MM.1S (cell line): ENCODE data around the gene SLC25A33.

Experiments used
- DNase-seq: peaks from one replicate; pipeline ENCODE4 v3.0.0-alpha.2; 2015
- H2AFZ ChIP-seq: fragments of 300-600 bp; sonication (generic); 2 replicates; pipeline ENCODE4 v1.6.0; 2016; ENCODE audit warnings: antibody characterized with exemption, low read length
- H3F3A ChIP-seq: fragments of 300-600 bp; sonication (generic); 2 replicates; pipeline ENCODE4 v1.6.1; 2016; ENCODE audit warnings: mild to moderate bottlenecking, antibody characterized with exemption, low read length, moderate library complexity, mixed read lengths; ENCODE audit not compliant: insufficient read depth
- H3K27ac ChIP-seq: fragments of 300-600 bp; sonication (generic); 2 replicates; pipeline ENCODE4 v1.5.1; 2016; ENCODE audit warnings: mild to moderate bottlenecking, low read length
- H3K27me3 ChIP-seq: fragments of 300-600 bp; sonication (generic); replicated peaks from 2 replicates; pipeline ENCODE4 v1.6.0; 2016; ENCODE audit warnings: low read length; ENCODE audit not compliant: insufficient read depth
- H3K36me3 ChIP-seq: fragments of 300-600 bp; sonication (generic); replicated peaks from 2 replicates; pipeline ENCODE4 v1.6.1; 2016; ENCODE audit warnings: mild to moderate bottlenecking, low read length, mixed read lengths; ENCODE audit not compliant: insufficient read depth
- H3K4me1 ChIP-seq: fragments of 300-600 bp; sonication (generic); 2 replicates; pipeline ENCODE4 v1.6.1; 2016; ENCODE audit warnings: low read length, mixed read lengths
- H3K4me2 ChIP-seq: fragments of 300-600 bp; sonication (generic); 2 replicates; pipeline ENCODE4 v1.6.0; 2016; ENCODE audit warnings: low read depth, low read length
- H3K4me3 ChIP-seq: fragments of 300-600 bp; sonication (generic); 2 replicates; pipeline ENCODE4 v1.5.1; 2016; ENCODE audit warnings: low read length, mixed read lengths
- H3K79me2 ChIP-seq: fragments of 300-600 bp; sonication (generic); 2 replicates; pipeline ENCODE4 v1.6.1; 2016; ENCODE audit warnings: mixed run types, low read length, mixed read lengths
- H3K9ac ChIP-seq: fragments of 300-600 bp; sonication (generic); 2 replicates; pipeline ENCODE4 v1.6.1; 2016; ENCODE audit warnings: low read length, mixed read lengths
- H3K9me2 ChIP-seq: fragments of 300-600 bp; sonication (generic); replicated peaks from 2 replicates; pipeline ENCODE4 v1.6.1; 2016; ENCODE audit warnings: mild to moderate bottlenecking, low read length, mixed read lengths; ENCODE audit not compliant: insufficient read depth
- H3K9me3 ChIP-seq: fragments of 300-600 bp; sonication (generic); replicated peaks from 2 replicates; pipeline ENCODE4 v1.6.1; 2016; ENCODE audit warnings: mild to moderate bottlenecking, low read length, mixed read lengths; ENCODE audit not compliant: insufficient read depth
- H4K20me1 ChIP-seq: fragments of 300-600 bp; sonication (generic); 2 replicates; pipeline ENCODE4 v1.6.1; 2016; ENCODE audit warnings: mild to moderate bottlenecking, low read length, moderate library complexity, mixed read lengths; ENCODE audit not compliant: insufficient read depth
- EZH2 ChIP-seq: fragments of 300-600 bp; sonication (generic); optimal IDR thresholded peaks from 2 replicates; pipeline ENCODE3; 2017; ENCODE audit warnings: low read depth, mild to moderate bottlenecking, antibody characterized with exemption, low read length, mixed read lengths
- EZH2phosphoT487 ChIP-seq: fragments of 300-600 bp; sonication (generic); IDR thresholded peaks from 2 replicates; pipeline ENCODE4 v1.6.1; 2018; ENCODE audit warnings: antibody characterized with exemption, low read length
- TF ChIP-seq, protein P1 (sequence below): fragments of 300-600 bp; sonication (generic); IDR thresholded peaks from 2 replicates; pipeline ENCODE4 v1.5.1; 2016; ENCODE audit warnings: antibody characterized with exemption, low read length, mixed read lengths

The SLC25A33 gene

GRCh38 chr1:9539829-9540550 is 725 bp downstream of the SLC25A33 start:
- H3F3A ChIP-seq = no peaks in the 10 kb centered on the region
- H3K27ac ChIP-seq = no peak overlapping the region; the same call in 1 of the 2 replicates
- H2AFZ ChIP-seq = no peak overlapping the region
- no peaks in the 10 kb centered on the region for H3K27me3 ChIP-seq
- H3K4me1 ChIP-seq = 0 out of 2 replicates have a peak, but pooled peaks cover 12% of the 10 kb centered on the region
- peak; percentile 33 for DNase-seq
- peak overlapping the region; percentile 54 for H3K9ac ChIP-seq
- H4K20me1 ChIP-seq = no peaks in the 10 kb centered on the region
- H3K36me3 ChIP-seq = no peaks in the 10 kb centered on the region
- H3K79me2 ChIP-seq = peaks cover 46% of the 10 kb centered on the region
- peak overlapping the region; percentile 69 for H3K4me3 ChIP-seq
- no peaks in the 10 kb centered on the region for H3K9me2 ChIP-seq
- TF ChIP-seq EZH2phosphoT487 (no peak), EZH2 (no peak)
- TF ChIP-seq, protein P1, sequence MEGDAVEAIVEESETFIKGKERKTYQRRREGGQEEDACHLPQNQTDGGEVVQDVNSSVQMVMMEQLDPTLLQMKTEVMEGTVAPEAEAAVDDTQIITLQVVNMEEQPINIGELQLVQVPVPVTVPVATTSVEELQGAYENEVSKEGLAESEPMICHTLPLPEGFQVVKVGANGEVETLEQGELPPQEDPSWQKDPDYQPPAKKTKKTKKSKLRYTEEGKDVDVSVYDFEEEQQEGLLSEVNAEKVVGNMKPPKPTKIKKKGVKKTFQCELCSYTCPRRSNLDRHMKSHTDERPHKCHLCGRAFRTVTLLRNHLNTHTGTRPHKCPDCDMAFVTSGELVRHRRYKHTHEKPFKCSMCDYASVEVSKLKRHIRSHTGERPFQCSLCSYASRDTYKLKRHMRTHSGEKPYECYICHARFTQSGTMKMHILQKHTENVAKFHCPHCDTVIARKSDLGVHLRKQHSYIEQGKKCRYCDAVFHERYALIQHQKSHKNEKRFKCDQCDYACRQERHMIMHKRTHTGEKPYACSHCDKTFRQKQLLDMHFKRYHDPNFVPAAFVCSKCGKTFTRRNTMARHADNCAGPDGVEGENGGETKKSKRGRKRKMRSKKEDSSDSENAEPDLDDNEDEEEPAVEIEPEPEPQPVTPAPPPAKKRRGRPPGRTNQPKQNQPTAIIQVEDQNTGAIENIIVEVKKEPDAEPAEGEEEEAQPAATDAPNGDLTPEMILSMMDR = no peak
- peak overlapping the region; percentile 73 for H3K4me2 ChIP-seq
- no peaks in the 10 kb centered on the region for H3K9me3 ChIP-seq

- no peak for DNase-seq
- no peak overlapping the region for H3K27ac ChIP-seq
- H3K4me1 ChIP-seq = 0 out of 2 replicates have a peak, but pooled peaks cover 12% of the 10 kb centered on the region
- no peak overlapping the region for H3K4me3 ChIP-seq
- H3K79me2 ChIP-seq = peaks cover 60% of the 10 kb centered on the region
- no peaks in the 10 kb centered on the region for H3K9me2 ChIP-seq
- TF ChIP-seq EZH2phosphoT487 (no peak), EZH2 (no peak)
- TF ChIP-seq, protein P1 = no peak
- no peak overlapping the region for H2AFZ ChIP-seq
- no peak overlapping the region for H3K4me2 ChIP-seq
- H4K20me1 ChIP-seq = no peaks in the 10 kb centered on the region
- H3K9ac ChIP-seq = no peak overlapping the region
- H3F3A ChIP-seq = no peaks in the 10 kb centered on the region
- H3K36me3 ChIP-seq = no peaks in the 10 kb centered on the region
- H3K9me3 ChIP-seq = no peaks in the 10 kb centered on the region
- no peaks in the 10 kb centered on the region for H3K27me3 ChIP-seq
Measured at GRCh38 chr1:9542430-9542829, 3.2 kb downstream of the SLC25A33 start.

GRCh38 chr1:9544926-9545325 is 5.7 kb downstream of the SLC25A33 start:
- no peak for DNase-seq
- H4K20me1 ChIP-seq = no peaks in the 10 kb centered on the region
- H3K9ac ChIP-seq = no peak overlapping the region
- no peak overlapping the region for H2AFZ ChIP-seq
- no peak overlapping the region for H3K4me3 ChIP-seq
- no peaks in the 10 kb centered on the region for H3F3A ChIP-seq
- no peaks in the 10 kb centered on the region for H3K36me3 ChIP-seq
- no peaks in the 10 kb centered on the region for H3K9me2 ChIP-seq
- H3K79me2 ChIP-seq = peaks cover 75% of the 10 kb centered on the region
- no peak for TF ChIP-seq EZH2phosphoT487
- TF ChIP-seq, protein P1 = no peak
- TF ChIP-seq EZH2 = no peak
- no peak overlapping the region for H3K27ac ChIP-seq
- no peaks in the 10 kb centered on the region for H3K4me1 ChIP-seq
- H3K9me3 ChIP-seq = no peaks in the 10 kb centered on the region
- H3K27me3 ChIP-seq = no peaks in the 10 kb centered on the region
- H3K4me2 ChIP-seq = no peak overlapping the region
